NCI-H1436 treated with DMSO at 0.1 percent for 48 hours (cell line): ENCODE data around the gene CYP1A1.

Source experiments
- DNase-seq: peaks from one replicate; lab custom pipeline; 2025; lab: John Stamatoyannopoulos, UW

The CYP1A1 gene, protein sequence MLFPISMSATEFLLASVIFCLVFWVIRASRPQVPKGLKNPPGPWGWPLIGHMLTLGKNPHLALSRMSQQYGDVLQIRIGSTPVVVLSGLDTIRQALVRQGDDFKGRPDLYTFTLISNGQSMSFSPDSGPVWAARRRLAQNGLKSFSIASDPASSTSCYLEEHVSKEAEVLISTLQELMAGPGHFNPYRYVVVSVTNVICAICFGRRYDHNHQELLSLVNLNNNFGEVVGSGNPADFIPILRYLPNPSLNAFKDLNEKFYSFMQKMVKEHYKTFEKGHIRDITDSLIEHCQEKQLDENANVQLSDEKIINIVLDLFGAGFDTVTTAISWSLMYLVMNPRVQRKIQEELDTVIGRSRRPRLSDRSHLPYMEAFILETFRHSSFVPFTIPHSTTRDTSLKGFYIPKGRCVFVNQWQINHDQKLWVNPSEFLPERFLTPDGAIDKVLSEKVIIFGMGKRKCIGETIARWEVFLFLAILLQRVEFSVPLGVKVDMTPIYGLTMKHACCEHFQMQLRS

DNA sequence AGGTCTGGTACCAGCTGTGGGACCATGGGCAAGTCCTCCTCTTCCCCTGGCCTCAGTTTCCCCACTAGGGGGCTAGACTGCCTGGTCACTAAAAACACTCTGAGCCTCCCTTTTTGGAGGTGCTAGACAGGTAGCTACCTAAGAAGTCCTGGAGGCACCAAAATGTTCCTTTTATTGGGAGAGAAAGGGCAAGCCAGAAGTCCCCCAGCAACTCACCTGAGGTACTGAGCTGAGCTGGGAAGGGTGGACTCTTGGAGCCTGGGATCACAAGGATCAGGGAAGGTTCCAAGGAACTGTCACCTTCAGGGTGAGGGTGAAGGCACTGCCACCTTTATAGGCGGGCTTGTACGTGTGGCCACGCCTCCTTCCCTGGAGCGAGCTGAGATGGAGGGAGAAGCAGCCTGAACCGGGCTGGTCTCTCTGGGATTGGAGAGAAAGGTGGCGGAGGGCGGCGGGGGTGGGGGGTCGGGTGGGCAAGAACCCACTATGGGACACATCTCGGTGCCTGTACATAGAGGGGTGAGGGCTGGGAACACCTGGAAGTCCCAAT, at the start of gene CYP1A1:
Gene CYP1A1 (minus strand): TSS at position 304 of the 550 bp plus-strand sequence. CDS start 2,431 bp downstream, outside the sequence.
- DNase-seq: no peak

DNA sequence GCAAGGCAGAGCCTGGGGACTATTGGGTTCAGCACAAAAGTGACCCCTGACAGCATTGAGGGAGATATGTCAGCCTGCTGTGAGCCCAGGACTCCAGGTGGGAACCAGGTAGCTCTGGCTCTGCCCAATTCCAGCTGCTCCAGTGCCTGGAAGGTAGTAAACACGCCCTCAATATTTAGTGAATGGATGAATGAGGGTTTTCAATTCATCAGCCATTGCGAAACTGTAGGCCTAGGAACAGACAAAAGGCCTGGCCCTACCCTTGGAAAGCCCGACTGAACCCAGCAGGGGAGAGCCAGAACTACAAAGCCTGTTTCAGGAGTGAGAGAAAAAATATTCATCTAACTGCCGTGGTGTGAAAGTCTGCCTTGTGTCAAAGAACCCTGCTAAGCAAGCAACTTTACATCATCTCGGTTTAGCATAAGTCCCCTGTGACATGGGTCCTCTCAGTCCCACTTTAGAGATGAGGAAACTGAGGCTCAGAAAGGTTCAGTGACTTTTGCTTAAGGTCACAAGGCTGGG, 48.5 kb upstream of the CYP1A1 start:
- no peak for DNase-seq

DNA sequence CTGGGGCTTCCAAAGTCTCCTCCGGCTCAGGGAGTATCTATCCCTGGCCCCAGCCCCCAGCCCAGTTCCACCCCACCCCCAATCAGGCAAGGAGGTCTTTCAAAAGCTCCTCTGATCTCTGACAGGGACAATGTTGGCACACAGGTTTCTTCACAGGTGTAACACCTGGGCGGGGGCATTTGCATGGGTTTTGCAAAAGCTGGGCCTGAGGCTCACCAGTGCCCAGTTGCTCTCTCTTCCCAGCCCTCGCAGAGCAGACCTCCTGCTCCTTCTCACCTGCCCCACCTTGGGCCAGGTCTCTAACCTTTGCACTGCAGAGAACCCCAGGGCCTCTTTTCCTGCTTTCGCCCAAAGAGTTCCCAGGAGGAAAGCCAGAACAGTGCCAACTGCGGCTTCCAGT, 48.0 kb upstream of the CYP1A1 start:
- no peak for DNase-seq

DNA sequence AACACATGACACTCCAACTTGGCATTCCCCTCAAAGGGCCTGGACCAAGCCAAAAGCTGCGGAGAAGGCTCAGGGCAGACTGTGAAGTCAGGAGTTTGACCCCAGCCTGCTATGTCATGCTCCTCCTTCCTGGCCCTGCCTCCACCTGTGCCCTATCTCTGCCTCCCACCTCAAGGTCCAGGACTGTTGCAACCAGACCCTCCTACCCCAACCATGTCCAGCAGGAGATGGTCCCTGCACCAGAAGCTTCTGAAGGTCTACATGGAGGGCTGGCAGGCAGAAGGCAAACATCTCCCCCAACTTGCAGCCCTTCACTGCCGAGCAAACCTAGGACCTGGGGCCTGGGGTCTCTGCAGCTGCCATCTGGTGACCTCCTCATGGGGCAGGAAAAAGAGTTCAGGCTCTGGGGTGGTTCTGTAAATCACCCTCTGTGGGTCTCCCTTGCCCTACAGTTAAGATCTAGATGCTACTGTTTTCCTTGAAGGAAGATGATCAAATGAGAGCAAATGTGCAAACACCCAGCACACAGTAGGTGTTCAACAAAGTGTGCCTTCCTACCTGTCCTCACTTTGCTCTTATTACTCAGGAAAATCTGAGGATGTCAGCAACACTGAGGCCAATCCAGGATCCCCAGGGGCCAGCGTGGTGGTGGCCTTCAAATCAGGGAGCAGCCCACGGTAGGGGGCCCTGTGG, 45.0 kb upstream of the CYP1A1 start:
- DNase-seq: no peak

DNA sequence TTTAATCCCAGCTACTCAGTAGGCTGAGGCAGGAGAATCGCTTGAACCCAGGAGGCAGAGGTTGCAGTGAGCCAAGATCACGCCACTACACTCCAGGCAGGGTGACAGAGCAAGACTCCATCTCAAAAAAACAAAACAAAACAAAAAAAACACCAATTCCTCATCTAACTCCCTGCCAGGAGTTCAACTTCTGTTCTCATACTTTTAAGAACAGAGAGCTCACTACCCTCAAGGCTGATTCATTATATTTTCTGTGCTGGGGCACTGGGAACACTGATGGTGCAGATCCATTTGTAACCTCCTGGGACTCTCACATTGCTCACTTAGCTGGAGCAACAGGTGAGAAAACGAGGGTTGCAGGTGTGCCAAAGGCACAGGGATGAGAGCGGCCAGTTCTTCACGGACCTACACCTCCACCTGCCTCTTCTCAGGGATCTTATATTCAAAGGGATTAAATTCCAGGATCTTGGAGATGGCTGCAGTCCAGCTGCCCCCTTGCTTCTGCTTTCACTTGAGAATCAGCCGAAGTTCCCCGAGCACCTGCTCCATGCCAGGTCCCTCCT, 44.2 kb upstream of the CYP1A1 start:
- no peak for DNase-seq

DNA sequence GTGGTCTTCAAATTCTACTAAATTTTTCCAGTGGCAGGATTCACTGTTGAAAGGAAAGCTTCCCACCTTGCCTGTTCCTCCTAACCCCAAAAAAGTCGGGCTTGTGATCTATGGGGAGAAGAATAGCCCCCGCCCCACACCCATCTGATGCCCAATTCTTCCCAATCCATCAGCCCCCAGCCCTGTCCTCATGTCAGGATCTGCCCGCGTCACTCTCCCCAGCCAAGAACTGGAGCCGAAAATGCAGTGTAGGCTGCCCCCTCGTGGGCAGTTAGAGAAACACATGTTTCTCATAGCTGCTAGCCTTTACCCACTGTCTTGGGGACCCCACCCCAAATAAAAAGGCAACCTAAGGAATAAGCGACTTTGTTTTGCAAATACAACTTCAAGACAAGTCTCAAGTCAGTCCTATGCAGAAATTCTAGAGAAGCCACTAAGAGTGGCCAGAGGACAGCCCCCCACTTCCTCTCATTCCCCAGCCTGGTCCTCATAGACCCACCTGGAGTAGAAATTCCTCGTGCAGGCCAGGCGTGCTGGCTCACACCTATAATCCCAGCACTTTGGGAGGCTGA, 43.5 kb upstream of the CYP1A1 start:
- no peak for DNase-seq

DNA sequence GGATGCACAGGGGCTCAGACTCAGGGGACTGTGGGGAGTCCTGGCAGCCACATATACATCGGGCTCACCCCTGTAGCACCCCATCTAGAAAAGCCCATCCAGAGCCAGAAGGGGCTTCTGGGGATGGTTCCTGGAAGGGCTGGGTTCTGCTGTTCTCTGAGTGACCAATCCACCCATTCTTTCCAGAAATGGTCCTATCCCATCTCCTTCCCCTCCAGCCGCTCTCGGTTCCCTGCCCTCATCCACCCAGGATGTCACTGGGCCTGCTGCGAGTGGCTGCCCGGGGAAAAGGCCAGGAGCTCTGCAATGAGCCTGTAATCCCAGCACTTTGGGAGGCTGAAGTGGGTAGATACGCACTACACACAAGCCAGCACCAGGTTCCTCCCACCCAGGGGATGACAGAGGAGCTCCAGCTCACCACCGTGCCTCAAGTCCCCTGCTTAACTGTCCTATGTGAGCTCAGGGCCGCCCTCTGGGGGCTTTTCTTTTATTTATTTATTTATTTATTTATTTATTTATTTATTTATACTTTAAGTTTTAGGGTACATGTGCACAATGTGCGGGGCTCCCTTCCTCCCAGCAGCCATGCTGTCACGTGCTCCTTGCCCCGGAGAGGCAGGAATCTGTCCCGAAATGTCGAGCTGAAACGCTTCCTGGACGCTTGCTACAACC, 42.9 kb upstream of the CYP1A1 start:
- no peak for DNase-seq

DNA sequence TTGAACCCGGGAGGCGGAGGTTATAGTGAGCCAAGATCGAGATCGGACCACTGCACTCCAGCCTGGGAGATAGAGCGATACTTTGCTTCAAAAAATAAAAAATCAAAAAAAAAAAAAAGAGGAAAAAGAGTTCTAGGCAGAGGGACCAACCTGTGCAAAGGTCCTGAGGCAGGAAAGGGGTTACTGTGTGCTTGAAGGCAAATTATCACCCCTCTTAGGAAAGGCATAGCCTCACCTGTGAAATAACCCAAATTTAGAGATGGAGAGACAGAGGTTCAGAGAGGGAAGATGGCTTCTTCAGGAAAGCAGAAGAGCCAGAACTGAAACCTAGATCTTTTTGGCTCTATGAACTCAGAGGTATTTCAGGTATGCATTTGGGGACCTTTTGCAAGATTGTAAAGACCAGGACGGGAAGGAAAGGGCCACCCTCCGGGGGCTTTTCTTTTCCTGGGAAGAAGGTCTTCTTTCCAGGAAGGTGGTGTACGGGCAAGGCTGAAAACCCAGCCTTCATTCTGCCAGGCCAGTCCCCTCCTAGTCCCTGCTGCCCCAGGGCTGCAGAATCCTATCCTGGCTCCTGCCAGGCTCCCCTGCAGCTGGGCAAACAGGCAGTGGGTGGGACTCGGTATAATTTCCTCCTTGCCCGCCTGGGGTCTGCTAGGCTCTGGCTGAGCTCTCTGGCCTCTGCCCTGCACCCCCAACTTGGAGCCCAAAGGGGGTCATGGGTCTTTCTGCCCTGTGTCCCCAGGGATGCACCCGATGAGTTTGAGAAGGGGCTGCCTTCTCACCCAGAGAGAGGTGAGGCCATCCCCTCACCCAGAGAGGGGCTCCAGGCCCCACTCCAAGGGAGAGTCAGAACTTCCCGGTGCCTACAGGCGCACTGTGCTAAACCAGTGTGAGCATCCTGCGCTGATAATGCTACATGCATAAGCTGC, 42.1 kb upstream of the CYP1A1 start:
- no peak for DNase-seq

DNA sequence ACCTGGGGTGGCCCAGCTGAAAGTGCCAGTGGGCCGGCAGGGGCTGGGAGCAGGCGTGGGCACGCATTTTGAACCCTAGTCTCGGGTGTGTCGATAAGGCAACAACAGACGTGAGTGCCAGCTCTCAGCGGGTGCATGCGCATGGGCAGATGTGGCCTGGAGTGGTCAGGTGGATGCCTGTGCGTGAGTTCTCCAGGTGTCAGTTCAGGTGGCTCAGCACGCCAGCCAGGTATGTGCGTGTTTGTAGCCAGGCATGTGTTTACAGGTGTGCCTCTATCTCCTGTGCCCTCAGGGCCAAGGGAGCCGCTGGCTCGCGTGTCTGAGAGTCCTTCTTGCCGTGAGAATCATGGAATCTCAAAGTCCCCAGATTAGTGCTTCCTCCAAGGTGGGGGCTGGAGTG, 38.1 kb upstream of the CYP1A1 start:
- no peak for DNase-seq

DNA sequence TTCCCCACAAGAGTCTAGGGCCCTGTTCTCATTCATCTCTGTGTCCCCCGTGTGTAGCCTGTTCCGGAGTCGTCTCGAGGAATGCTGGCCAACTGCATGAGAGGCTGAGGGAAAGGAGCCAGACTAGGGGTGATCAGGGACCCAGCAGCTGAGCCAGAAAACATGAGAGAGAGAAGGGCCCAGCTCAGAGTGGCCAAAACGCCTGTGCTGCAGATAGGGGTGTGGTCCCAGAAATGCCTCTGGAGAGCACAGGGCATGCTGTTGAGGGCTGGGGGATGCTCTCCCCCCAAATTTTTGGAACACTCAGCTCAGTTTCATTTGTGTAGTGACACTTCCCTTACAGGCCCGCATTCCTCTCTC, 37.4 kb upstream of the CYP1A1 start:
- DNase-seq: no peak

DNA sequence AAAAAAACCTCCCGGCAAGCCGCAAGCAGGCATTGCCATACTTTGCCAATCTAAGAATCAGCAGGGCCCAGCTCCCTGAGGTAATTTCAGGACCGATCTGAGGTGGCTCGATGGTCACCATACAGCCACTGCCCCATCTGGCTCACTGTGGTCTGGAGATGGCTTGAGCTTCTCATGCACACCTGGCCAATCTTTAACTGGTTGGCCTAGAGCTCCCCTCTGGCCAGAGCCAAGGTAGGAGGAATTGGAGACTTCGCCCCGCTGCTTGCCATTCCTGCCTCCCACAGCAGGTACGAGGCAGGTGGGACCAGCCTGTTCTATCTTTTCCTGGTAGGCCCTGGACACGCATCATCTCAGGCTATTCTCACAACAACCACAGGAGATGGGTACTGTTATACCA, 33.4 kb upstream of the CYP1A1 start:
- no peak for DNase-seq

DNA sequence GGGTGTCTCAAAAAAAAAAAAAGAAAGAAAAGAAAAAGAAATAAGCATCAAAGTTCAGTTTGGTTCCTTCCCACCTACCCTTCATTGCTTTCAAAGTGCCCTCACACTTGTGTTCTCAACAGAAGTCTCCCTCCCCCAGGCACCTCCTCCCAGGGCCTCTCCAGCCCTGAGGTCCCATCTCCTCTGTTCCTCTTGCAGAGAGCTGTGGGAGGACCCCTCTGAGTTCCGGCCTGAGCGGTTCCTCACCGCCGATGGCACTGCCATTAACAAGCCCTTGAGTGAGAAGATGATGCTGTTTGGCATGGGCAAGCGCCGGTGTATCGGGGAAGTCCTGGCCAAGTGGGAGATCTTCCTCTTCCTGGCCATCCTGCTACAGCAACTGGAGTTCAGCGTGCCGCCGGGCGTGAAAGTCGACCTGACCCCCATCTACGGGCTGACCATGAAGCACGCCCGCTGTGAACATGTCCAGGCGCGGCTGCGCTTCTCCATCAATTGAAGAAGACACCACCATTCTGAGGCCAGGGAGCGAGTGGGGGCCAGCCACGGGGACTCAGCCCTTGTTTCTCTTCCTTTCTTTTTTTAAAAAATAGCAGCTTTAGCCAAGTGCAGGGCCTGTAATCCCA, 29.4 kb upstream of the CYP1A1 start:
- DNase-seq: no peak

DNA sequence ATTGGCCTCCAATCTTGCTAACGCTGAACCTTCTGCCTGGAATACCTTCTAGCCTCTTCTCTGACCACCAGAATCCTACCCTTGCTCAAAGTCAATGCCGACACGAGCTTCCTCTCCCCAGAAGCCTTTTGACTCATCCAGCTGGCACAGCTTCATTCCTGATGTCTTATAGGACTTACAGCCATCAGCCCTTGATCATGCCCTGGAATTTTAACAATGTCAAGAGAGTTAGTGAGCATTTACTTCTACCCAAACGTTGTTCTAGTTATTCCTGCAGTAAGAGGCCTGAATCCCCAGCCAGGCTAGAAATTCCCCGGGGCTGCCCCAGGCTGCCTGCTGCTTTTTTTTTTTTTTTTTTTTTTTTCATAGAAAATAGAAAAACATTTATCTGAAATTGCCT, 27.2 kb upstream of the CYP1A1 start:
- DNase-seq: no peak

DNA sequence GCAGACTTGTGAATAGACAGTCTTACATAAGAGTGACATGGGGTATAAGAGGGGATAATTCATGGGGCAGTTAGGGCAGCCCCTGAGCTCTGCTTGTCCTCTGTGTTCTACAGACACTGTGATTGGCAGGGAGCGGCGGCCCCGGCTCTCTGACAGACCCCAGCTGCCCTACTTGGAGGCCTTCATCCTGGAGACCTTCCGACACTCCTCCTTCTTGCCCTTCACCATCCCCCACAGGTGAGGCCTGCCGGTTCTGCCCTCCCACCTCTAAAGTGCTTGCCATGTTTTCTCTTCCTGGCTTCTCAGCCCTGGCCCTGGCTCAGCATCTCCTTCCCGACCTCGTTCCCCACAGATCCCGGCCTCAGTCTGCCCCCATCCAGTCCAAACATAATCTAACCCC, 26.7 kb upstream of the CYP1A1 start:
- no peak for DNase-seq

DNA sequence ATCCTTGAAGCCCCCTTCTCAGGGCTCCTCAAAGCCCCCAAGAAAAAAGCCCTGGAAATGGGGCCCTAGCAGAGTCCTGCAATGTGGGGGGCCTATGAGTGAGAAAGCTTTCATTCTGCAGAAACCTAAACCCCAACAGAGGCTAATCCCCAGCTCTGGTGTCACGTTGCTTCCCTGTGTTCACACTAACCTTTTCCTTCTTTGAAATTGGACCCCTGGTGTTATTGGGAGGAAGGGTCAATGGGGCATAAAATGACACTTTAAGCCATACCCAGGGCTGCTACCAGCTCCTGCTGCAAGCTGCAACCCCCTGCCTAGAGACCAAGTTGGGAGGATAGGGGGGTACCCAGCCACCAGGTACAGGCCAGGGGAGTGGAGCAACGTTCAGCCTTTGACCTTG, 25.4 kb upstream of the CYP1A1 start:
- no peak for DNase-seq

DNA sequence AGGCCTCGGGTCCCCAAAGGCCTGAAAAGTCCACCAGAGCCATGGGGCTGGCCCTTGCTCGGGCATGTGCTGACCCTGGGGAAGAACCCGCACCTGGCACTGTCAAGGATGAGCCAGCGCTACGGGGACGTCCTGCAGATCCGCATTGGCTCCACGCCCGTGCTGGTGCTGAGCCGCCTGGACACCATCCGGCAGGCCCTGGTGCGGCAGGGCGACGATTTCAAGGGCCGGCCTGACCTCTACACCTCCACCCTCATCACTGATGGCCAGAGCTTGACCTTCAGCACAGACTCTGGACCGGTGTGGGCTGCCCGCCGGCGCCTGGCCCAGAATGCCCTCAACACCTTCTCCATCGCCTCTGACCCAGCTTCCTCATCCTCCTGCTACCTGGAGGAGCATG, 24.5 kb upstream of the CYP1A1 start:
- no peak for DNase-seq

DNA sequence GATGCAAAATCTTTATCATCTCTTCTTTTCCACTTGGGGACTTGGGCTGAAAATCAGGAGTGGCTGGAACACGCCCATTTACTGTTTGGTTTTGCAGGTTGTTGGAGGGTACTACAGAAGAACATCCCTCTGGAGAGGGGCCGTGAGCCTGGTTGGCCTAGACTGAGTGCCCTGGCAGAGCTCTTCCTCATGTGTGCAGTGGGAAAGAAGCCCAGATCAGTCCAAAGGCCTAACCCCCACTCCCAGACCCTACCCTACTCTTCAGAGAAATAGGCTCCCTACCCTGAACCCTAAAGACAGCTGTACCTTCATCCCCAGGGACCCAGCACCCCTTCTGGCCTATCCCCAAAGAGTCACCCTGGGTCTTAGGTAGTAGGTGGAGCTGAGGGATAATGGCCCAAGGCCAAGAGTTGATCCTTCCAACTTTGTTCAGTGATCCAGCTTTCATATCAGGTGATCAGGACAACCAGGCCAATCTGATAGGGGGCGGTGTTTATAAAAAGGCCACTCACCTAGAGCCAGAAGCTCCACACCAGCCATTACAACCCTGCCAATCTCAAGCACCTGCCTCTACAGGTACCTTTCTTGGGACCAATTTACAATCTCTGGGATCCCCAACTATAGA, 23.1 kb upstream of the CYP1A1 start, which contains the start of gene CYP1A2:
Gene CYP1A2 (plus strand): TSS at position 524 of the 625 bp plus-strand sequence. CDS start 894 bp downstream, outside the sequence.
- DNase-seq: no peak

DNA sequence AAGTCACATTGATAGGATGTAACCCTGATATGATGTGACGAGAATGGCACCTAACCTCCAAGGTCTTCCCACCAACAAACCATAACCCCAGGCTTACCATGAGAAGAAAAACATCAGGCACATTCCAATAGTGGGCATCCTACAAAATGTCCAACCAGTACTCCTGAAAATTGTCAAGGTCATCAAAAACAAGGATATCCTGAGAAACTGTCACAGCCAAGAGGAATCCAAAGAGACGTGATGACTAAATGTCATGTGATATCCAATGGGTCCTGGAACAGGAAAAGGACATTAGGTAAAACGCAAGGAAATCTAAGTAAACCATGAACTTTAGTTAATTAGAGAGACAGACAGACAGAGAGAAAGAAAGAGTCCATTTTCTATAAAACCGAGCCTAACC, 21.1 kb upstream of the CYP1A1 start:
- no peak for DNase-seq

DNA sequence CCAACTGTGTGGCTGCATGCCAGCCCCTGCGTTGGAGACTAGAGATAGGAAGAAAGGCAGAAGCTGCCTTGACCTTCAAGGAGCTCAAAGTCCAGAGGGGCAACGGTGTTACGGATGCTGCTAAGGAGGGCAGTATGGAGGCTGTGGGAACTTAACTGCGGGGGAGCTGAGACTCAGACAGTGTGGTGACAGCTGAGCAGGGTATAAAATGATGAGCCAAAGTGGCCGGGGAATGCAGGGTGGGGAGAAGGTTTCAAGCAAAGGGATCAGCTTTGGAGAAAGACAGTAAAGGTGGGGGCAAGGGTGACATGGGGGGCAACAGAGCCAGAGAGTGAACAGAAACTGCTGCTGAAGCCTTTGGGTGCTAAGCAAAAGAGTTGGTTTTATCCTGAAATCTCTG, 17.1 kb upstream of the CYP1A1 start:
- no peak for DNase-seq
